NCI-H128 (cell line): Measurements from ENCODE around the gene MMP19.
"Not testable (repeated sequence)": the region's sequence is repeated elsewhere in the genome, so short reads cannot be mapped to it uniquely, and the experiment has no call there.

Source experiments
- DNase-seq: peaks from one replicate; lab custom pipeline; 2025; ENCODE audit not compliant: unreplicated experiment; lab: John Stamatoyannopoulos, UW

MMP19 gene

DNA sequence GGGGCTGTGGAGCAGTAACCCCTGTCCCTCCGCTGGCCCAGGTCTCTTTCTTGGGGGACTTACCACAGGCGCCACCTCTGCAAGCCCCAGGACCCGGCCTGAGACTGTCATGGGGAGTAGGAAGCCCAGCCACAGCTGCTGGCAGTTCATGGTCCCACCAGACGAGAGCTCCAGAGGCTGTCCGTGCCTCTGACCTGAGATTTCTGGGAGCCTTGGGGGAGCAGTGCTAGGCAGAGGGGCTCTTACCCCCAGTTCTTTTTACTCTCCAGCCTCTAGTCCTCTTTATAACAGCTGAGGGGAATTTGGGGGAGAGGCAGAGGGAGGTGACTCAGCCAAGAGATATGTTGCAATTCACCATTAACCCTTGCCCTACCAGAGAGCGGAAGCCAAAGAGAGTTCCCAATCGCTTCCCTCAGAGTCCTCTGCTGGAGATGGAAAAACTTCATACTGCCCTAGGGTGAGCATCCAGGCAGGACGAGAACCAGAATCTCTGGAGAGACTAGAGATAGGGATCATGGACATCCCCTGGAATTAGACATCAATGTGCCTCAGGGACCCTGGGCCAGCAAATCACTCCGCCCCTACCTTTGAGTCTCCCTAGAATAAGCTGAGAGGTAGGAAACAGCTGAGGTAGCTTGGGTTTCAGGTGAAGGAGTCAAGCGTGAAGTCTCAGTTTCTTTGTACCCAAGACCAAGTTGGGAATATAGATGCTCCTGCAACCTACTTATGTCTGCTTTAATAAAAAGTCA is at the start of gene MMP19:
Gene MMP19, minus strand, starts transcription at position 256 of the 749 bp plus-strand sequence. Its CDS starts 106 bp downstream, at position 150.
- DNase-seq = no peak

DNA sequence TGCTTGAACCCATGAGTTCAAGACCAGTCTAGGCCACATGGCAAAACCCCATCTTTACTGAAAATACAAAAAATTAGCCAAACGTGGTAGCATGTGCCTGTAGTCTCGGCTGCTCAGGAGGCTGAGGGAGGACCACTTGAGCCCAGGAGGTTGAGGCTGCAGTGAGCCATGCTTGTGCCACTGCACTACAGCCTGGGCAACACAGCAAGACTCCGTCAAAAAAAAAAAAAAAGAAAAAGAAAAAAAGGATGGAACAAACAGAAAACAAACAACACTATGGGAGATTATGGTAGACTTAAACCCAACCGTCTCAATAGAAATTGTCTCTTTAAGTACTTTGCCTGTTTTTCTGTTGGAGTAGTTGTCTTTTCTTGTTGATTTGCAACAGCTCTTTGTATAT is 48.6 kb upstream of the MMP19 start:
- DNase-seq = no peak

- no peak for DNase-seq
Measured at GRCh38 chr12:55885113-55885512, 42.4 kb upstream of the MMP19 start.

DNA sequence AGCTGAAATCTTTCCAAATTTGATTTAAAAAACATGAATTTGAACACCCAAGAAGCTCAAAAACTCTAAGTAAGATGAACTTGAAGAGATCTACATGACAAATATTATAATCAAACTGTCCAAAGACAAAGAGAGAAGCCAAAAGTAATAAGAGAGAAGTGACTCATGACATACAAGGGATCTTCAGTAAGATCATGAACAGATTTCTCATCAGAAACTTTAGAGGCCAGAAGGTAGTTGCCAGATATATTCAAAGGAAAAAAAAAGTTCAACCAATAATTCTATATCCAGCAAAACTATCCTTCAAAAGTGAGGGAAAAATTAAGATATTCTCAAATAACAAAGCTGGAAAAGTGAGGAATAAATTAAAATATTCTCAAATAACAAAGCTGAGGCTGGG is 35.1 kb upstream of the MMP19 start:
- no peak for DNase-seq

DNA sequence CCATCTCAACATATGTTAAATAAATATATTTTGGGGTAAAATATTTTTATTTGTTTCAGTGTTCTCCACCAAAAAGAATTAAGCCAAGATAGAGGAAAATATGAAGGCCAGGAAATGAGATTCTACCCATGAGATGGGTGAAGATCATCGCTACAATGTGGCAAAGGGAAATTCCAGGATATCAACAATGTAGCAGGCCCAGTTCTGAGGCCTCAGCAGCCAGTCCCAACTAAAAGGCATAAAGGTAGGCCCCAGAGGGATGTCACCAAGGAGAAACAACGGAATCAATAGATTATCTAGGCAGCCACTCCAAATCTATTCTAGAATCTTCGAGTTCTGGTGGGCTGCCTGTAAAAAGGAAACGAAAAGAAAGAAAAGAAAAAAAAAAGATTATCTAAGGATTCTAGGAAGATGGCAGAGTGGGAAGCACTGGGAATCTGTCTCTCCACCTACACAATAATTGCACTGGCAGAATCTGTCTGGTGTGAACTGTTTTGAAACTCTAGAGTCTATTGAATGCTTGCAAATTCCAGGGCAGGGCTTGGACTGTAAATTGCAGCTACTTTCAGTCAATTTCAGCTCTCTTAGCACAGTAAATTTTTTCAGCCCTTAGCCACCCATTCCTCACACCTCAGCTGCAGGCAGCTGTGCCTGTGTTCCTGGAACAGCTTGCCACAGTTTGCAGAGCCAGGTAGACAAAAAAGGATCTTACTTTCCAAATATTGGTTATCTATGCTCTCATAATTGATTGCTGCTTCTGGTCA is 33.1 kb upstream of the MMP19 start:
- DNase-seq = no peak

DNA sequence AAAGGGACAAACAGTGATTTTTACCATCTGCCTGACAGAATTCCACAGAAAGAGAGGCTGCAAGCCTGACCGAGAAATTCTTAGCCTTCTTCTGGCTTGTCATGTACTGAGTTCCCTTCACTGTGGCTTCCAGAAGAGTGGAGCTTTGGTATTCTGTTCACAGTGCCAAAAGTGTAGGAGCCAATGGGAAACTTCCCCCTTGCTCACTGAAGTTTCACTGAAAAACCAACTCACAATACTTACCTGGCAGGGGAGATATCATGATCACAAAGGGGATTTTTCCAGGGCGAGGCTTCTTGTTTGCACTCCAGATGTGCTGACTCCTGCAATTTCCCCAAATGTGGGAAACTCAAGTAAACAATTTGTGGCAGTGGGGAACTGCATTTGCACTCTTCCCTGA is 31.7 kb upstream of the MMP19 start:
- DNase-seq = no peak

- not testable (repeated sequence) for DNase-seq
Measured at GRCh38 chr12:55866454-55867004, 23.8 kb upstream of the MMP19 start.

DNA sequence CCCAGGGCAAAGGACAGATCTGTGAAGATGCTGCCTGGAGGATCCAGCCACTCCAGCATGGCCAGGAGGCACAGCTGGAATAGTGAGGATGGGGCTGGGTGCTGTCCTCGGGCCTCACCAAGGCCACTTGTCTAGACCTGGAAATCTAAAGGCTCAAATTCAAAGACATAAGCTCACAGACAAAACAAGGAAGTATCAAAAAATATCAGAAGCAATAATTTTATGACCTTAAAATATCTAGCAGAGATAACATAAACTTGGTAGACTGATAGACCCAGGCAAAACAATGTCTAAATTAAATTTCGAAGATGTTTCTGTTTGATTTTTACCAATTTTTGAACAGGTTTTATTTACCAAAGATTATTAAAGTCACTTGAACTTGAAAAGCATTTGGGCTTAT is 22.6 kb upstream of the MMP19 start:
- DNase-seq = no peak

DNA sequence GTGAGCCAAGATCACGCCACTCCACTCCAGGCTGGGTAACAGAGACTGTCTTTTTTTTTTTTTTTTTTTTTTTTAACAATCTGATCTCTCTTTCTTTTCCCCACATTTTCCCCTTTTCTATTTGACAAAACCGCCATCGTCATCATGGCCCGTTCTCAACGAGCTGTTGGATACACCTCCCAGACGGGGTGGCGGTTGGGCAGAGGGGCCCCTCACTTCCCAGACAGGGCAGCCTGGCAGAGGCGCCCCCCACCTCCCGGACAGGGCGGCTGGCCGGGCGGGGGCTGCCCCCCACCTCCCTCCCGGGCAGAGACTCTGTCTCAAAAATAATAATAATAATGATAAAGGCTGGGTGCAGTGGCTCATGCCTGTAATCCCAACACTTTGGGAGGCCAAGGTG is 20.2 kb upstream of the MMP19 start:
- not testable (repeated sequence) for DNase-seq

GRCh38 chr12:55862286-55862685 is 19.6 kb upstream of the MMP19 start:
- no peak for DNase-seq

DNA sequence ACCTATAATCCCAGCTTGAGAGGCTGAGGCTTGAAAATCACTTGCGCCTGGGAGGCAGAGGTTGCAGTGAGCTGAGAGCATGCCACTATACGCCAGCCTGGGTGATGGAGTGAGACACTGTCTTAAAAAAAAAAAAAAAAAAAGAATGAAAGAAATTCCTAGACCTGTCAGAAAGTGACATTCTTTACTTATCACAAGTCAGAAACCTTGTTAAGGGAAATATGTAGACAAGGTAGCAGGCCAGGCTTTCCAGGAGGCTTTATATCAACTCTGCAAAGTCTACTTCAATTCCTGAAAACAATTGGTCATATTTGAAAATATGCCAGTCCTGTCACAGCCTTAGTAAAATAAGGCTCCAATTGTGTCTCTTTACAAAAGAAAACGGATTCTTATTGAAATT is 19.1 kb upstream of the MMP19 start:
- no peak for DNase-seq

GRCh38 chr12:55861396-55861795 is 18.7 kb upstream of the MMP19 start:
- DNase-seq = no peak

DNA sequence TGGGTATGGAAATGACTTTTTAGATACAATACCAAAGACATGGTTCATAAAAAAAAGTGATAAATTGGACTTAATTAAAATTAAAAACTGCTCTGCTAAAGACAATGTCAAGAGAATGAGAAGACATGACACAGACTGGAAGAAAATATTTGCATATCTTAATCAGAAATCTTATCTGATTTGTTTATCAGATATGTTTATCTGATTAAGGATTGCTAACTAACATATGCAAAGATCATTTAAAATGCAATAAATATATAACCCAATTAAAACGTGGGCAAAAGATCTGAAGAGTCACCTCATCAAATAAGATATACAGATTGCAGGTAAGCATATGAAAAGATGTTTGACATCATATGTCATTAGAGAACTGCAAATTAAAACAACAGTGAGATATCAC is 10.0 kb upstream of the MMP19 start:
- DNase-seq = no peak

- no peak for DNase-seq
Measured at GRCh38 chr12:55850893-55851292, 8.2 kb upstream of the MMP19 start.

DNA sequence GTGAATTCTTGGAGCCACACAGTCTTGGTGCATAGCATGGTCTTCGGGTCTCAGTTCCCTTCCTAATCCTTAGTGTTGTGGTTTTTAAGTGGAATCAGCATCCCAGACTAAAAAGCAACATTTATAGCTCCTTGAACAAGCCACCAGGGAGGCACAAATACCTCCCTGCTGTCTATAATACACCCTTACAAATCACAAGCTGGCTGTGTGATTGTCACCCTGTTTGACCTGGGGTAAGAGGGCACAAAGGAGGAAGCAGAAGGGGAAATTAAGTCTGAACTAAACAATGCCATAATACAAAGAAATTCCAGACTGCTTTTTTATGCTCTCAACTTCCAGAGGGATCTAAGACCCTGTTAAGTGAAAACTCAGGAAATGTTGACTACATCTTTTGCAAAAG is 7.7 kb upstream of the MMP19 start:
- no peak for DNase-seq

GRCh38 chr12:55849616-55850343 is 7.0 kb upstream of the MMP19 start:
- DNase-seq = no peak

DNA sequence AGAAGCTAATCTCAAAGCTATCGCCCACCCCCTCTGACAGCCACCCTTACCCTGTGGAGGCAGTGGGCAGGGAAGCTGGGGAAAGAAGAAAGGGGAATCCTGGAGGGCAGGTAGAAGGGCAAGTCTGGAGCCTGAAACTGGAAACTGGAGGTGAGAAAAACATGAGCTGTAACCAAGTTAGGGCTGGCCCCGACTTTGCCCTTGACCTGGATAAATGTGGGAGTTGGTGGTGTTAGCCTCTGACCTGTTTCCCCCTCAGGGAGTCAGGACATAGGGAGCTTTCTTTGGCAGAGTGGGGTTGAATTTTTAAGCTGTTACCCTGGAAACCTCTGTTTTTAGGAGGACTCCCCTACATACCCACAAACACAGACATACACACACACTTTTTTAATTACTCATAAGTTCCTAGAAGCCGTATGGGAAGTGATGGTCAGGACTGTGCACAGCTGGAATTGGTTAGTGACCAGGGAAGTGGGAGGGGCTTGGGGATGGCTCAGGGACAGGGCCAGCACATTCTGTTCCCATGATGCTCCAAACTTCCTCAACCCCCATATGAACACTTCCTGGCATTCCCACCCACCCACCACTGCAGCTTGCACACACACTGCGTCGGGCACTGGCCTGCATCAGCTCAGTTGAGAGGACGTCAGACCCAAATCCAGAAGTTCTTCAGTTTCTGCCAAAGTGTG is 5.0 kb upstream of the MMP19 start:
- DNase-seq = no peak

GRCh38 chr12:55847033-55847432 is 4.3 kb upstream of the MMP19 start:
- no peak for DNase-seq

GRCh38 chr12:55845785-55846496 is 3.2 kb upstream of the MMP19 start:
- DNase-seq = no peak

GRCh38 chr12:55845361-55845760 is 2.6 kb upstream of the MMP19 start:
- no peak for DNase-seq
